Activated CD8-positive, alpha-beta memory T cell treated with anti-CD3 and anti-CD28 coated beads for 4 hours (primary cell): ENCODE measurements around the gene ZNF444.
"Not testable (repeated sequence)": the region's sequence is repeated elsewhere in the genome, so short reads cannot be mapped to it uniquely, and the experiment has no call there.

Experiments used
- DNase-seq, 2 donors: peaks; one replicate each; pipeline ENCODE4 v3.0.0-alpha.2; 2020; ENCODE audit warnings: low read depth in 2 of 2

ZNF444 gene

DNA sequence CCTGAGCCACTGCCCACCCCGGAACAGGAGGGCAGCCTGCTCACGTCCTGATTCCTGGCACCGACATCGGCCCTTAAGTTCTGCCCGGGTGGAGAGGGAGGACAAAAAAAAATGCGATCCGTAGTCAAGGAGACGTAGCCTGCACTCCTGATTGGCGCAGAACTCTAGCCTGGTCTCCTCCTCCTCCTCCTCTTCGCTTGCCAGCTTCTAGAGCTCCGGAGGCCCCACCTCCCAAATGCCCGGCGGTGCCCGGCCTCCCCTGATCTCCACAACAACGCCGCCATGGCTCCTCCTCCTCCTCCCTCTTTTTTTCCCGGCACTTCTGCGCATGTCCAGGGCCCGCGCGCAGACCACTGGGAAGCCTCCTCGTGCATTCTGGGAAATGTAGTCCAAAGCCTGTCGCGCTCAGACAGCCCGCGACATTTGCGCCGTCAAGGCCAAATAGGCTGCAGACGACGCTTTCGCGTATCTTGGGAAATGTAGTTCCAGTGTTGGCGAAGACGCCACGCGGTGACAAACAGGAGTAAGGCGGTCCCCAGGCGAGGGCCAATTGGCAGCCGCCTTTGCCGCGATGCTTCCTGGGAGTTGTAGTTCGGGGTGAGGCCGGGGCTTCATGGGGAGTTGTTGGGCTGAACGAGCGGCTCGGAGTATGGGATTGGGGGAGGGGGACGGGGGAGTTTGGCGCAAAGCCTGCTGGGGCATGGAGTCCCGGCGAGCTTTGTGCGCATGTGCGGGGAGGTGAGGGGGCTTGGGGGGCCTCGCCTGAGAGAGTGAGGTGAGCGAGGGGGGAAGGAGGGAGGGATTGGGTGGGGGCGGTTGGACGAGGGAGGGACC is at the start of gene ZNF444:
Gene ZNF444, plus strand, starts transcription at position 705 of the 834 bp plus-strand sequence. CDS start 5,625 bp downstream, outside the sequence.
- DNase-seq: peak; percentile 97 to 99

DNA sequence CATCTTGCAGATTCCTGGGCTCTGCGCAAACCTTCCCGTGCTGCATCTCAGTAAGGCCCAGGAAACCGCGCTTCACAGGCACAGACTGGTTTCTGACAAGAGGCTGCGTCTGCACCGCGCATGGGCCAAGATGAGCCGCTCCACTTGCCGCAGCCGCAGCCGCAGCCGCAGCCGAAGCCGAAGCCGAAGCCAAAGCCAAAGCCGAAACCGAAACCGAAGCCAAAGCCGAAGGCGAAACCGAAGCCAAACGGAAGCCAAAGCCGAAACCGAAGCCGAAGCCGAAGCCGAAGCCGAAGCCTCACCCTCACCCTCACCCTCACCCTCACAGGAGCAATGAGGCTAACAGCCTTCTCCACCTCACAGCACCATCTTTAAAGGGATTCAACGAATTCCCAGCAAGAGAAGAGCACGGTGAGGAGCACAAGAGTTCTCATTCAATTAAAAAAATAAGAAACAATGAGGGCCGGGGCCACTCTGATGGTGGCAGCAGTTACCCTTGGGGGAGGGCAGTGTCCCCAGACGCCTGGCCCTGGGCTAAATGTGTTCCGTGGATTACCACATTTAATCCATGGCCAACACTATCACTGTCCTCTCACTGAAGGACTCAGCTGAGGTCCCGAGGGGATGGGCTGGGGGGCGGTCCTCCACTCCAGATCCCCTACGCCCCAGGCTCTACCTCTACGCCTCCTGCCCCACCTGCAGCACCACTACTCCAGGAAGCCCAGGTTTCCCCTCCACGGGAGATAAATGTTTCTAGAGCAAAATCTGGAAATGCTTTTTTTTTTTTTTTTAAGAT is 49.1 kb upstream of the ZNF444 start:
- DNase-seq: no peak

- no peak for DNase-seq
Measured at GRCh38 chr19:56092685-56093631, 48.1 kb upstream of the ZNF444 start.

GRCh38 chr19:56094449-56094848 is 46.6 kb upstream of the ZNF444 start:
- no peak for DNase-seq

DNA sequence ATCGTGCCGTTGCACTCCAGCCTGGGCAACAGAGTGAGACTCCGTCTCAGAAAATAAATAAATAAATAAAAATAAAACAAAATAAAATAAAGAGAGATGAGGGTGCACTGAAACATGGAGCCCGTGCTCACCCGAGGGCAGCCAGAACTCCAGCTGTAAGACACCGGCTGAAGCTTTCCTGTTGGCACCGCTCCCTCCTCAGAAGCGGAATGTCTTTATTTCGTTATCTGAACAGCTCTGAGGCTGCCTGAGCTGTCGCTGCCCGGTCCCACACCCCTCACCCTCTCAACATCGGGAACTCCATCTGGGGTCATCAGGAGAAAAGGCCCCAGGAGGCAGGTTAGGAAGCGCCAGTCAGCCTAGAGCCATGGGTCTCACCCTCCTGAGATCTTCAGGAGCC is 44.4 kb upstream of the ZNF444 start:
- no peak for DNase-seq

GRCh38 chr19:56097306-56097705 is 43.8 kb upstream of the ZNF444 start:
- DNase-seq: no peak

DNA sequence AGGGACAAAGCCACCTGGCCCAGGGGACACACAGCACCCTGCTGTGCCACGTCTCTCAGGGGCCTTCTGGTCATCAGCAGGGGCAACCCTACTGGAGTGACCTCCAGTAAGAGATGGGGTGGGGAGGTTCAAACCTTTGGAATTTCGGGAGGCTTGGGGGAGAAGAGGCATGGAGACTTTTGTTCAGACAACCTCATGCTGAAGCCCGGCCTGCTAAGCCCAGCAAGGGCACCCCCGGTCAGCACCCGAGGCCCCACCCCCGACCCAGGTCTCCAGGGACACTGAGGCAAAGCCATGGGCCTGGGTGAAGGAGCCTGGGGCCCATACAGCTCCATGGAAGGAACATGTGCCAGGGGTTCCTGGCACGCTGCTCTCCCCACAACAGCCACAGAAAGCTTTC is 43.3 kb upstream of the ZNF444 start:
- DNase-seq: no peak

DNA sequence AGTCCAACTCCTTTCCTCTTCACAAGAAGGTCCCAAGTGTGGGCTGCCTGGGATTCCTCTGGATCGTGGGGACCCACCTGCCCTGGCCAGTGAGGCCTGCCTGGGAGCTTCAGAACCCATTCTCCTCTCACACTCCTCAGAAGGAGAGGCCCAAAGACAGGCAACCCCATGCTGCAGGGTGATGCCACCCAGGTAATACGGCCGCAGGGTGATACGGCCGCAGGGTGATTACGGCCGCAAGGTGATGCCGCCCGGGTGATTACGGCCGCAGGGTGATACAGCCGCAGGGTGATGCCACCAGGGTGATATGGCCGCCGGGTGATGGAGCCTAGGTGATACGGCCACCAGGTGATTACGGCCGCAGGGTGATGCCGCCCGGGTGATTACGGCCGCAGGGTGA is 42.9 kb upstream of the ZNF444 start:
- not testable (repeated sequence) for DNase-seq

GRCh38 chr19:56098731-56099568 is 42.1 kb upstream of the ZNF444 start:
- no peak for DNase-seq

GRCh38 chr19:56099638-56100539 is 41.2 kb upstream of the ZNF444 start:
- no peak for DNase-seq

DNA sequence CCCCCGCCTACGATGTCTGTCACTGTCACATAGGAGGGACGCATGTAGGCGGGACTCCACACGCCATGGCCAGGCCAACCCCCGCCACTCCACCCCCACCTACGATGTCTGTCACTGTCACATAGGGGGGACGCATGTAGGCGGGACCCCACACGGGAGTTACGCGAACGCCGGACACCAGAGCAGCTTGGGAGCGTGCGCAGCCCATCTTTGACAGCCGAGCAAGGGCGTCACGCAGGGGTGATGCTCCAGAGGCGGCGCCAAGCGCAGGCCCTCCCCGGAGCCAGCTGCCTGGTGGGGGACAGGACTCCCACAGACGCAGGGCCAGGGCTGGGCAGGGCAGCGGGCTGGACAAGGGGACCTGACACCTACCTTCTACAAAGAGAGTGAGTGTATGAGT is 40.0 kb upstream of the ZNF444 start:
- DNase-seq: no peak

DNA sequence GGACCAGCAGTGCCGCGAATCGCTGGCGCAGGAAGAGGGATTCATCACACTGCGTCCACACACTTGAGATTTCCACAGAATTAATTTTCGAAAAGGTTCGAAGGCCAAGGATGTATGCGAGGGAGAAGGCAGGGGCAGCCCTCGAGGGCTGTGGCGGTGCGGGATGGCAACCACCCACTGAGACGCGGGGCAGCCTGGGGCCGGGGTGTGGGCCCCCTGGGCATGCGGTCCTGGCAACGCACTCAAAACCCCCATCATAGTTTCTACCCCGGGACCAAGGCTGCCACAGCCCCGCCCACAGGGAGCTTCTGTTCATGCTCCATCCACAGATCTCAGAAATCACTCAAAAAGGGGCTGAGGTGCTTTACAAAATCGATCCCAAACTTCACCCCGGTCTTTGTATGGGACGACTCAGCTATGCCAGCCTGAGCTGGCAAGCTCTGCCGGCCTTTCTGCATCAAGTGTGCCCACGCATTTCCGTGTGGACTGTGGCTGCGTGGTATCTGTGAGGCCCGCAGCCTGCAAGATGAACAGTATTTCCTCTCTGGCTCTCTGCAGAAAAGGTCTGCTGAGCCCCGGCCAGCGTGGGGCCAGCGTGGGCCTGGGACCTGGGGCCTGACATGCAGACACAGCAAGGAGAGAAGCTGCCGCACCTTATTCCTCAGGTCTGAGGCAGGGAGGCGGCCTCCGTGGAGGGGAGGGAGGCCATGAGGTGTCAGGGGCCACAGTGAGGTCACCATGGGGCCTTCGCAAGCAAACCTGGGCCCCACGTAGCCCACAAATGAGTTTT is 39.1 kb upstream of the ZNF444 start:
- DNase-seq: no peak

DNA sequence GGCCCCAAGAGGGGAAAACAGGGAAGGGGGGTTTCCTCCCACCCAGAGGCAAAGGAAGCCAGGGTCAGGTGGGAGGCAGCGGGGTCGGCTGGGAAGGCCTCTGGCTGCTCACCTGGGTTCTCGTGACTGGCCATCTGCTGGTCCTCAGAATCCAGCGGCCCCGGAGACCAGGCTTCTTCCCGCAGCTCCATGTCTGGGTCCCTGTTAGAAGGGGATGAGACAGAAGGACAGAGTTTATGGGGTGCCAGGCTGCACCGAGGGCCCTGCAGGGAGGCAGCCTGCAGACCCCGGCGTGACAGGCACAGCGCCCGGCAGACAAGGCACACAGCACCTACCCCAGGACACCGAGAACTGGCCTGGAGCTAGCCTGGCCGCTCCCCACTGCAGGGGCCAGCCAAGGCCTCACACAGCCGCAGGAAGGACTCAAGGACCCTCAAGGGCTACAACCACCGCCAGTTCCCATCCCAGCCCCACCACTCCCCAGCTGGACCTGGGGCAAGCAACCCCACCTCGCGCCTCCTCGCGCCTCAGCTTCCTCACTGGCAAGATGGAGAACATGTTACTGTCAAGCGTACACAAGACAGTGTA is 38.0 kb upstream of the ZNF444 start:
- DNase-seq: no peak

DNA sequence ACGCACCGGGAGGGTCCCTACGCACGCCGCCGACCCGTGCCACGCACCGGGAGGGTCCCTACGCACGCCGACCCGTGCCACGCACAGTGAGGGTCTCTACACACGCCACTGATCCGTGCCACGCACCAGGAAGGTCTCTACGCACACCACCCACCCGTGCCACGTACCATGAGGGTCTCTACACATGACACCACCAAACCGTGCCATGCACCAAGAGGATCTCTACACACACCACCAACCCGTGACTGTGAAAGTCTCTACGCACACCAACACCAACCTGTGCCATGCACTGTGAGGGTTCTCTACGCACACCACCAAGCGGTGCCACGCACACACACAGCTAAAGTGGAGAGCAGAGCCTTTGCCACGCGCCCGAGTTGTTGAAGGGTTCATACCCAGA is 36.7 kb upstream of the ZNF444 start:
- DNase-seq: no peak

DNA sequence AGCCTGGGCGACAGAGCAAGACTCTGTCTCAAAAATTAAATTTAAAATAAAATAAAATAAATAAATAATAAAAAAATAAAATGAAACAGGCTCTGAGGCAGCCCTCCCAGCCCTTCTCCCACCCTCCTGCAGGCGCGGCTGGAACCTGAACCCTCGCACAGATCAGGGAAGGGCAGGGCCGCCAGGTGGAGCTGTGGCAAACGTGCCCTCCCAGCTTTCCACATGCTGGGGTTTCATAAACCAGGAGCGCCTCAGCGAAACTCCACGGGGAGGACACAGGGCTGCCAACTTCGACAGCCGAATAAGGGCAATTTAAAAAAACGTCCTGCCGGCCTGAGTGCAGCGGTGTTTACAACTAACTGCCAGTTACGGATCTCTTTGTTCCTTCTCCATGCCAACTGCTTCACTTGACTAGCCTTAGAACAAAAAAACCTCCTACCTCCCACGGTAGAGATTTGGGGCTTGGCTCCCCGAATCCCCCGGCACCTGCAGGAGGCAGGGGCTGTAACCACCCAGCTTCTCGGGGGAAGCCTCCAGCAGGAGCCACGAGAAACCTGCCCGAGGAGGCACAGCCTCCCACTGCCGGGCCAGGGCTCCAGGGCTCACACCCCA is 35.9 kb upstream of the ZNF444 start:
- DNase-seq: no peak

- DNase-seq: not testable (repeated sequence)
Measured at GRCh38 chr19:56105831-56106396, 35.2 kb upstream of the ZNF444 start.

GRCh38 chr19:56106397-56106849 is 34.7 kb upstream of the ZNF444 start:
- DNase-seq: no peak

DNA sequence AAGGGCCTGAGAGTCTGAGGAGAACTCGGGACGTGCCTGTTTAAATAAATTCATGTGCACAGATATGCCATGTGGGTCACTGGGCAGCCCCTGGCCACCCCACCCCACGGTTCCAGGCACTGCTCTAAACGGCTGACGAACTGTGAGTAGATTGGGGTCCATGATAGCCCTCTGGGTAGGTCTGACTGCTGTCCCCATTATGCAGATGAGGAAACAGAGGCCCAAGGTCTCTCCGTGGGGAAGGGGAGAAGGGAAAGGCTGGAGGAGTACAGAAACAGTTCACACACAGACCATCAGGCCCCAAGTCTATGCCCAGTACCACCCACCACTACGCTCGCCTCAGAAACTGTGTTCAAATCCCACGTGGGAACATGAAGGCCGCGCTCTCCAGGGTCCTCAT is 34.1 kb upstream of the ZNF444 start:
- no peak for DNase-seq
